H9 (cell line): ENCODE measurements around the gene SLC22A15. TPM values are rescaled to one million over a fixed set of nuclear protein-coding genes. Genes with fewer than 3 reads are reported as not detected.

Experiments used
- DNase-seq: peaks from one replicate; pipeline ENCODE4 v3.0.0-alpha.2; 2017
- H2AFZ ChIP-seq: one replicate; pipeline ENCODE4 v1.6.1; 2013; ENCODE audit warnings: mild to moderate bottlenecking, low read length, control low read depth, moderate library complexity
- H2AK5ac ChIP-seq: 2 replicates; pipeline ENCODE4 v1.6.1; 2013; ENCODE audit warnings: low read length, control low read depth, mixed read lengths; ENCODE audit not compliant: insufficient read length
- H2BK120ac ChIP-seq: one replicate; pipeline ENCODE4 v1.6.1; 2013; ENCODE audit warnings: low read depth, mild to moderate bottlenecking, low read length, control low read depth, inconsistent platforms; ENCODE audit not compliant: poor library complexity, severe bottlenecking
- H2BK12ac ChIP-seq: 2 replicates; pipeline ENCODE4 v1.6.1; 2013; ENCODE audit warnings: low read length, control low read depth, mixed read lengths, low read depth; ENCODE audit not compliant: insufficient read length
- H2BK15ac ChIP-seq: 2 replicates; pipeline ENCODE4 v1.6.1; 2013; ENCODE audit warnings: low read depth, low read length, control low read depth
- H2BK20ac ChIP-seq: one replicate; pipeline ENCODE4 v1.6.1; 2013; ENCODE audit warnings: low read depth, mild to moderate bottlenecking, low read length, control low read depth, inconsistent platforms; ENCODE audit not compliant: poor library complexity, severe bottlenecking
- H2BK5ac ChIP-seq: 2 replicates; pipeline ENCODE4 v1.6.1; 2013; ENCODE audit warnings: low read length, control low read depth, mixed read lengths; ENCODE audit not compliant: insufficient read length
- H3K14ac ChIP-seq: 2 replicates; pipeline ENCODE4 v1.6.1; 2013; ENCODE audit warnings: low read length, control low read depth; ENCODE audit not compliant: insufficient read depth
- H3K18ac ChIP-seq: 2 replicates; pipeline ENCODE4 v1.6.1; 2013; ENCODE audit warnings: low read depth, mild to moderate bottlenecking, mixed read lengths, low read length, control low read depth; ENCODE audit not compliant: insufficient read length
- H3K23ac ChIP-seq: 2 replicates; pipeline ENCODE4 v1.6.1; 2013; ENCODE audit warnings: low read length, control low read depth, mixed read lengths, low read depth; ENCODE audit not compliant: insufficient read length
- H3K23me2 ChIP-seq: 2 replicates; pipeline ENCODE4 v1.6.1; 2013; ENCODE audit warnings: low read depth, mild to moderate bottlenecking, mixed read lengths, low read length, control low read depth; ENCODE audit not compliant: insufficient read length, poor library complexity, severe bottlenecking
- H3K27ac ChIP-seq: 2 replicates; pipeline ENCODE4 v1.5.1; 2013; ENCODE audit warnings: low read length, control low read depth, mixed read lengths, low read depth; ENCODE audit not compliant: insufficient read length
- H3K27me3 ChIP-seq: 2 replicates; pipeline ENCODE4 v1.6.1; 2013; ENCODE audit warnings: low read length, control low read depth, inconsistent platforms; ENCODE audit not compliant: insufficient read depth
- H3K4ac ChIP-seq: 2 replicates; pipeline ENCODE4 v1.6.1; 2013; ENCODE audit warnings: low read depth, mild to moderate bottlenecking, control low read depth, inconsistent platforms, low read length, moderate library complexity
- H3K4me1 ChIP-seq: 2 replicates; pipeline ENCODE4 v1.6.1; 2013; ENCODE audit warnings: low read length, control low read depth, inconsistent platforms; ENCODE audit not compliant: insufficient read depth
- H3K4me2 ChIP-seq: 2 replicates; pipeline ENCODE4 v1.6.1; 2013; ENCODE audit warnings: low read length, control low read depth, mixed read lengths; ENCODE audit not compliant: insufficient read length, insufficient read depth
- H3K56ac ChIP-seq: 2 replicates; pipeline ENCODE4 v1.6.1; 2013; ENCODE audit warnings: low read depth, mild to moderate bottlenecking, mixed read lengths, low read length, control low read depth; ENCODE audit not compliant: insufficient read length
- H3K79me1 ChIP-seq: 2 replicates; pipeline ENCODE4 v1.6.1; 2013; ENCODE audit warnings: low read depth, mild to moderate bottlenecking, moderate library complexity, low read length, control low read depth, inconsistent platforms; ENCODE audit not compliant: insufficient read depth, poor library complexity, severe bottlenecking
- H3K79me2 ChIP-seq: 2 replicates; pipeline ENCODE4 v1.6.1; 2013; ENCODE audit warnings: low read length, control low read depth, inconsistent platforms; ENCODE audit not compliant: insufficient read depth
- H3K9ac ChIP-seq: 2 replicates; pipeline ENCODE4 v1.6.1; 2013; ENCODE audit warnings: low read length, control low read depth, mixed read lengths; ENCODE audit not compliant: insufficient read length; ENCODE audit errors: extremely low read depth
- H3K9me3 ChIP-seq: one replicate; pipeline ENCODE4 v1.6.1; 2013; ENCODE audit warnings: low read depth, low read length, inconsistent platforms; ENCODE audit not compliant: control insufficient read depth
- H3T11ph ChIP-seq: one replicate; pipeline ENCODE4 v1.6.1; 2013; ENCODE audit warnings: mild to moderate bottlenecking, low read length, control low read depth, inconsistent platforms
- H4K20me1 ChIP-seq: one replicate; pipeline ENCODE4 v1.6.1; 2013; ENCODE audit not compliant: control insufficient read depth, insufficient read length, insufficient read depth
- H4K5ac ChIP-seq: 2 replicates; pipeline ENCODE4 v1.6.1; 2013; ENCODE audit warnings: low read depth, mild to moderate bottlenecking, mixed read lengths, low read length, control low read depth; ENCODE audit not compliant: insufficient read length
- H4K8ac ChIP-seq: replicated peaks from 2 replicates; pipeline ENCODE4 v1.6.1; 2013; ENCODE audit warnings: low read length, control low read depth, mixed read lengths, low read depth; ENCODE audit not compliant: insufficient read length
- H4K91ac ChIP-seq: 2 replicates; pipeline ENCODE4 v1.6.1; 2013; ENCODE audit warnings: low read depth, mild to moderate bottlenecking, moderate library complexity, mixed read lengths, low read length, control low read depth; ENCODE audit not compliant: insufficient read length
- H3K27ac Mint-ChIP-seq, 3 experiments: 2 replicates in 2 of 3; 3 replicates in 1 of 3; pipeline ENCODE4 v1.8.0; 2020 to 2021; ENCODE audit warnings: mixed read lengths in 3 of 3, mild to moderate bottlenecking in 1 of 3, moderate library complexity in 1 of 3
- H3K27me3 Mint-ChIP-seq: 2 replicates; pipeline ENCODE4 v1.8.0; 2021; ENCODE audit warnings: low read depth, mild to moderate bottlenecking, moderate library complexity, mixed read lengths
- H3K36me3 Mint-ChIP-seq, 3 experiments: 2 replicates in 2 of 3; 3 replicates in 1 of 3; pipeline ENCODE4 v1.8.0; 2020 to 2021; ENCODE audit warnings: low read depth in 3 of 3, mixed read lengths in 3 of 3; ENCODE audit not compliant: insufficient read depth in 1 of 3
- H3K4me1 Mint-ChIP-seq, 2 experiments: 2 replicates each; pipeline ENCODE4 v1.8.0; 2020; ENCODE audit warnings: mixed read lengths in 2 of 2
- H3K4me3 Mint-ChIP-seq, 2 experiments: 2 replicates in 1 of 2; 3 replicates in 1 of 2; pipeline ENCODE4 v1.8.0; 2020 to 2021; ENCODE audit warnings: mild to moderate bottlenecking in 2 of 2, mixed read lengths in 2 of 2, moderate library complexity in 1 of 2
- H3K9me3 Mint-ChIP-seq, 2 experiments: 2 replicates in 1 of 2; 3 replicates in 1 of 2; pipeline ENCODE4 v1.8.0; 2020; ENCODE audit warnings: mild to moderate bottlenecking in 2 of 2, mixed read lengths in 2 of 2, moderate library complexity in 1 of 2
- WGBS: extraction: QIAGEN DNeasy Blood & Tissue Kit; methylation state at CpG from one replicate; pipeline ENCODE4 v1.1.7; 2013; ENCODE audit warnings: missing lambda C conversion rate, low lambda C conversion rate, mixed read lengths; ENCODE audit not compliant: insufficient read length; ENCODE audit errors: extremely low coverage; 5-methylcytosine and 5-hydroxymethylcytosine counted together
- total RNA-seq: library from RNA; stranded (reverse); gene quantifications from 2 replicates; pipeline ENCODE4 v1.2.1, GENCODE V29; 2021
- TF ChIP-seq, protein P1 (sequence below): fragments of 200-600 bp; sonication (generic); conservative IDR thresholded peaks from 3 replicates; pipeline ENCODE4 v1.8.0; 2021; ENCODE audit warnings: antibody characterized with exemption, mild to moderate bottlenecking

The SLC22A15 gene
- total RNA-seq, 1 experiment from 2014 or later = 3.2 TPM

DNA sequence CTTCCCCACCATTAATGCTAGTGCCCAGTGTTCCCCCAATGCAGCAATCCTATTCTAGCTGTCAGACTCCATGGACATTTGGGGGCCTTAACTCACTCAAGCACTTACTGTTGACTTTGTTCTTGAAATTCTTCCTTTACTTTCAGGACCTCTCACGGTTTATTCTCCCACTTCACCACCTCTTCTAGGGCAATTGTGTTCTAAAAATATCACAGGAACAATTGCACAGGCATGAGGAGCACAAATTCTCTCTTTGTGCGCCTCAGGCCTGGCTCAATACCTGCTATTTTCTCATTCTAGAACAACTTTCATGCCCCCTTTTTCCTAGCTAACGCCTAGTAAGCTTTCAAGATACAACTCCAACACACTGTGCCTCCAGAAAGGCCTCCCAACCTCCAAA is 142.2 kb downstream of the SLC22A15 start:
- Mint-ChIP-seq H3K9me3 (no peaks in the 10 kb centered on the region), H3K36me3 (no peaks in the 10 kb centered on the region), H3K27ac (no peak overlapping the region), H3K27me3 (peaks cover 1% of the 10 kb centered on the region; the same call in 1 of the 2 replicates), H3K4me1 (no peaks in the 10 kb centered on the region), H3K4me3 (no peak overlapping the region)
- H4K20me1 ChIP-seq = no peaks in the 10 kb centered on the region
- H3K9me3 ChIP-seq = no peaks in the 10 kb centered on the region
- H2BK20ac ChIP-seq = no peak overlapping the region
- H3K18ac ChIP-seq = no peak overlapping the region
- H3K4me1 ChIP-seq = no peaks in the 10 kb centered on the region
- no peak overlapping the region for H3T11ph ChIP-seq
- H4K91ac ChIP-seq = no peak overlapping the region
- WGBS = no CpG with 5 or more reads among the region's 3 CpGs
- no peak overlapping the region for H3K4me2 ChIP-seq
- no peaks in the 10 kb centered on the region for H3K23me2 ChIP-seq
- no peak overlapping the region for H2BK15ac ChIP-seq
- no peak overlapping the region for H4K8ac ChIP-seq
- H3K23ac ChIP-seq = no peak overlapping the region
- no peak overlapping the region for H2BK5ac ChIP-seq
- no peak overlapping the region for H3K27ac ChIP-seq
- H3K4ac ChIP-seq = no peak overlapping the region
- no peak overlapping the region for H2AFZ ChIP-seq
- no peak for DNase-seq
- H4K5ac ChIP-seq = no peak overlapping the region
- H3K56ac ChIP-seq = no peak overlapping the region
- no peaks in the 10 kb centered on the region for H3K79me2 ChIP-seq
- H3K14ac ChIP-seq = no peak overlapping the region
- no peaks in the 10 kb centered on the region for H3K79me1 ChIP-seq
- H2BK120ac ChIP-seq = no peak overlapping the region
- H2BK12ac ChIP-seq = no peak overlapping the region
- H2AK5ac ChIP-seq = no peak overlapping the region
- no peaks in the 10 kb centered on the region for H3K27me3 ChIP-seq
- no peak overlapping the region for H3K9ac ChIP-seq
- TF ChIP-seq, protein P1, sequence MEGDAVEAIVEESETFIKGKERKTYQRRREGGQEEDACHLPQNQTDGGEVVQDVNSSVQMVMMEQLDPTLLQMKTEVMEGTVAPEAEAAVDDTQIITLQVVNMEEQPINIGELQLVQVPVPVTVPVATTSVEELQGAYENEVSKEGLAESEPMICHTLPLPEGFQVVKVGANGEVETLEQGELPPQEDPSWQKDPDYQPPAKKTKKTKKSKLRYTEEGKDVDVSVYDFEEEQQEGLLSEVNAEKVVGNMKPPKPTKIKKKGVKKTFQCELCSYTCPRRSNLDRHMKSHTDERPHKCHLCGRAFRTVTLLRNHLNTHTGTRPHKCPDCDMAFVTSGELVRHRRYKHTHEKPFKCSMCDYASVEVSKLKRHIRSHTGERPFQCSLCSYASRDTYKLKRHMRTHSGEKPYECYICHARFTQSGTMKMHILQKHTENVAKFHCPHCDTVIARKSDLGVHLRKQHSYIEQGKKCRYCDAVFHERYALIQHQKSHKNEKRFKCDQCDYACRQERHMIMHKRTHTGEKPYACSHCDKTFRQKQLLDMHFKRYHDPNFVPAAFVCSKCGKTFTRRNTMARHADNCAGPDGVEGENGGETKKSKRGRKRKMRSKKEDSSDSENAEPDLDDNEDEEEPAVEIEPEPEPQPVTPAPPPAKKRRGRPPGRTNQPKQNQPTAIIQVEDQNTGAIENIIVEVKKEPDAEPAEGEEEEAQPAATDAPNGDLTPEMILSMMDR = no peak

Other genes starting within 250 kb of the SLC22A15 start
- not detected in 2 replicates for gene CASQ2, start 207.8 kb upstream of the SLC22A15 start, total RNA-seq
- gene NHLH2, start 135.4 kb upstream of the SLC22A15 start, total RNA-seq = 1.1 and 1.2 TPM in 2 replicates
- gene MAB21L3, start 134.9 kb downstream of the SLC22A15 start, total RNA-seq = not detected in 2 replicates